Measurements from ENCODE around the gene PLAC9. TPM values are rescaled to one million over a fixed set of nuclear protein-coding genes. Genes with fewer than 3 reads are reported as not detected.

Gene PLAC9
- total and polyA plus RNA-seq, 5 donors from 2014 or later: 0.33 to 1.1 TPM; not detected in 3

GRCh38 chr10:80170026-80170425, 37.5 kb downstream of the PLAC9 start:
- DNase-seq (no peak), ATAC-seq (ENCODE audit: low read depth in 2 of 2) (no peak)
- Mint-ChIP-seq H3K4me1 (peaks cover 0 to 27% (median 19%) of the 10 kb centered on the region in 4 donors), H3K9me3 (no peaks in the 10 kb centered on the region), H3K4me3 (peak overlapping the region in 1 of 4 donors; percentile 21), H3K27ac (peak overlapping the region in 2 of 3 donors; percentile 62 to 76), H3K36me3 (peaks cover 20% of the 10 kb centered on the region), H3K27me3 (no peaks in the 10 kb centered on the region)
- Histone ChIP-seq H3K4me1 (ENCODE audit: control insufficient read depth, insufficient read depth, low read length, poor library complexity, severe bottlenecking) (peaks cover 5% of the 10 kb centered on the region), H3K36me3 (ENCODE audit: control insufficient read depth, insufficient read depth, low read length) (peaks cover 74% of the 10 kb centered on the region), H3K27ac (ENCODE audit: insufficient read depth, low read length, poor library complexity, severe bottlenecking) (no peak overlapping the region), H3K9me3 (ENCODE audit: control insufficient read depth in 2 of 2, low read length in 2 of 2) (no peaks in the 10 kb centered on the region), H3K27me3 (ENCODE audit: control insufficient read depth, insufficient read depth, low read length) (no peaks in the 10 kb centered on the region), H3K4me3 (ENCODE audit: low read depth, low read length) (no peak overlapping the region)

GRCh38 chr10:80170641-80171040, 38.1 kb downstream of the PLAC9 start:
- ATAC-seq (ENCODE audit: low read depth in 2 of 2) (no peak), DNase-seq (no peak)
- Mint-ChIP-seq H3K9me3 (no peaks in the 10 kb centered on the region), H3K4me1 (peaks cover 0 to 27% (median 19%) of the 10 kb centered on the region in 4 donors), H3K4me3 (no peak overlapping the region), H3K27me3 (no peaks in the 10 kb centered on the region), H3K36me3 (peaks cover 18% of the 10 kb centered on the region), H3K27ac (peak overlapping the region in 2 of 3 donors; percentile 31 to 76)
- Histone ChIP-seq H3K4me3 (ENCODE audit: low read depth, low read length) (no peak overlapping the region), H3K36me3 (ENCODE audit: control insufficient read depth, insufficient read depth, low read length) (peaks cover 68% of the 10 kb centered on the region), H3K4me1 (ENCODE audit: control insufficient read depth, insufficient read depth, low read length, poor library complexity, severe bottlenecking) (peaks cover 5% of the 10 kb centered on the region), H3K27me3 (ENCODE audit: control insufficient read depth, insufficient read depth, low read length) (no peaks in the 10 kb centered on the region), H3K27ac (ENCODE audit: insufficient read depth, low read length, poor library complexity, severe bottlenecking) (no peak overlapping the region), H3K9me3 (ENCODE audit: control insufficient read depth in 2 of 2, low read length in 2 of 2) (no peaks in the 10 kb centered on the region)

GRCh38 chr10:80171248-80171660, 38.7 kb downstream of the PLAC9 start:
- no peak overlapping the region for H3K4me3 Mint-ChIP-seq
- no peaks in the 10 kb centered on the region for H3K9me3 Mint-ChIP-seq
- peaks cover 7% of the 10 kb centered on the region for H3K4me1 ChIP-seq (ENCODE audit: control insufficient read depth, insufficient read depth, low read length, poor library complexity, severe bottlenecking)
- H3K36me3 Mint-ChIP-seq: peaks cover 11% of the 10 kb centered on the region
- no peaks in the 10 kb centered on the region for H3K27me3 ChIP-seq (ENCODE audit: control insufficient read depth, insufficient read depth, low read length)
- DNase-seq (no peak), ATAC-seq (ENCODE audit: low read depth in 2 of 2) (no peak)
- H3K4me1 Mint-ChIP-seq: peaks cover 4 to 31% (median 20%) of the 10 kb centered on the region in 4 donors
- no peak overlapping the region for H3K27ac ChIP-seq (ENCODE audit: insufficient read depth, low read length, poor library complexity, severe bottlenecking)
- no peaks in the 10 kb centered on the region for H3K9me3 ChIP-seq (ENCODE audit: control insufficient read depth in 2 of 2, low read length in 2 of 2)
- H3K27ac Mint-ChIP-seq: peak overlapping the region in 2 of 3 donors; percentile 43 to 76
- no peaks in the 10 kb centered on the region for H3K27me3 Mint-ChIP-seq
- peaks cover 64% of the 10 kb centered on the region for H3K36me3 ChIP-seq (ENCODE audit: control insufficient read depth, insufficient read depth, low read length)
- H3K4me3 ChIP-seq (ENCODE audit: low read depth, low read length): no peak overlapping the region

GRCh38 chr10:80172896-80173295, 40.4 kb downstream of the PLAC9 start:
- Histone ChIP-seq H3K27ac (ENCODE audit: insufficient read depth, low read length, poor library complexity, severe bottlenecking) (no peak overlapping the region), H3K36me3 (ENCODE audit: control insufficient read depth, insufficient read depth, low read length) (peaks cover 48% of the 10 kb centered on the region), H3K4me1 (ENCODE audit: control insufficient read depth, insufficient read depth, low read length, poor library complexity, severe bottlenecking) (peaks cover 11% of the 10 kb centered on the region), H3K4me3 (ENCODE audit: low read depth, low read length) (no peak overlapping the region), H3K9me3 (ENCODE audit: control insufficient read depth in 2 of 2, low read length in 2 of 2) (no peaks in the 10 kb centered on the region), H3K27me3 (ENCODE audit: control insufficient read depth, insufficient read depth, low read length) (no peaks in the 10 kb centered on the region)
- ATAC-seq (ENCODE audit: low read depth in 2 of 2) (no peak), DNase-seq (no peak)
- H3K4me1 Mint-ChIP-seq: peaks cover 4 to 47% (median 28%) of the 10 kb centered on the region in 4 donors
- H3K27me3 Mint-ChIP-seq: no peaks in the 10 kb centered on the region
- H3K36me3 Mint-ChIP-seq: peaks cover 11% of the 10 kb centered on the region
- peak overlapping the region in 1 of 3 donors; percentile 35 for H3K27ac Mint-ChIP-seq
- no peaks in the 10 kb centered on the region for H3K9me3 Mint-ChIP-seq
- no peak overlapping the region for H3K4me3 Mint-ChIP-seq

GRCh38 chr10:80173466-80173865, 40.9 kb downstream of the PLAC9 start:
- no peak overlapping the region for H3K4me3 Mint-ChIP-seq
- Histone ChIP-seq H3K27me3 (ENCODE audit: control insufficient read depth, insufficient read depth, low read length) (no peaks in the 10 kb centered on the region), H3K36me3 (ENCODE audit: control insufficient read depth, insufficient read depth, low read length) (peaks cover 48% of the 10 kb centered on the region), H3K4me1 (ENCODE audit: control insufficient read depth, insufficient read depth, low read length, poor library complexity, severe bottlenecking) (peaks cover 16% of the 10 kb centered on the region), H3K9me3 (ENCODE audit: control insufficient read depth in 2 of 2, low read length in 2 of 2) (no peaks in the 10 kb centered on the region), H3K4me3 (ENCODE audit: low read depth, low read length) (no peak overlapping the region), H3K27ac (ENCODE audit: insufficient read depth, low read length, poor library complexity, severe bottlenecking) (no peak overlapping the region)
- DNase-seq (no peak), ATAC-seq (ENCODE audit: low read depth in 2 of 2) (no peak)
- H3K27ac Mint-ChIP-seq: no peak overlapping the region
- no peaks in the 10 kb centered on the region for H3K27me3 Mint-ChIP-seq
- no peaks in the 10 kb centered on the region for H3K9me3 Mint-ChIP-seq
- H3K36me3 Mint-ChIP-seq: peaks cover 11% of the 10 kb centered on the region
- H3K4me1 Mint-ChIP-seq: peaks cover 4 to 53% (median 31%) of the 10 kb centered on the region in 4 donors

GRCh38 chr10:80174641-80175395, 42.3 kb downstream of the PLAC9 start:
- Mint-ChIP-seq H3K27me3 (no peaks in the 10 kb centered on the region), H3K4me1 (peaks cover 11 to 62% (median 38%) of the 10 kb centered on the region in 4 donors), H3K9me3 (no peaks in the 10 kb centered on the region), H3K4me3 (no peak overlapping the region), H3K36me3 (peaks cover 20% of the 10 kb centered on the region), H3K27ac (no peak overlapping the region)
- DNase-seq (no peak), ATAC-seq (ENCODE audit: low read depth in 2 of 2) (no peak)
- H3K27ac ChIP-seq (ENCODE audit: insufficient read depth, low read length, poor library complexity, severe bottlenecking): no peak overlapping the region
- H3K27me3 ChIP-seq (ENCODE audit: control insufficient read depth, insufficient read depth, low read length): no peaks in the 10 kb centered on the region
- peaks cover 22% of the 10 kb centered on the region for H3K4me1 ChIP-seq (ENCODE audit: control insufficient read depth, insufficient read depth, low read length, poor library complexity, severe bottlenecking)
- no peak overlapping the region for H3K4me3 ChIP-seq (ENCODE audit: low read depth, low read length)
- no peaks in the 10 kb centered on the region for H3K9me3 ChIP-seq (ENCODE audit: control insufficient read depth in 2 of 2, low read length in 2 of 2)
- peaks cover 43% of the 10 kb centered on the region for H3K36me3 ChIP-seq (ENCODE audit: control insufficient read depth, insufficient read depth, low read length)

- Mint-ChIP-seq H3K4me1 (peaks cover 17 to 67% (median 38%) of the 10 kb centered on the region in 4 donors), H3K4me3 (peak overlapping the region in 1 of 4 donors; percentile 15)
These were observed 44.0 kb downstream of the PLAC9 start for GRCh38 chr10:80176526-80176925.

More at GRCh38 chr10:80176526-80176925, 44.0 kb downstream of the PLAC9 start:
- Mint-ChIP-seq H3K27ac (peak overlapping the region in 2 of 3 donors; percentile 26 to 73), H3K36me3 (peaks cover 16% of the 10 kb centered on the region), H3K9me3 (no peaks in the 10 kb centered on the region), H3K27me3 (no peaks in the 10 kb centered on the region)
- H3K4me3 ChIP-seq (ENCODE audit: low read depth, low read length): no peak overlapping the region
- H3K4me1 ChIP-seq (ENCODE audit: control insufficient read depth, insufficient read depth, low read length, poor library complexity, severe bottlenecking): peaks cover 34% of the 10 kb centered on the region
- DNase-seq (no peak), ATAC-seq (ENCODE audit: low read depth in 2 of 2) (no peak)
- H3K27me3 ChIP-seq (ENCODE audit: control insufficient read depth, insufficient read depth, low read length): no peaks in the 10 kb centered on the region
- H3K9me3 ChIP-seq (ENCODE audit: control insufficient read depth in 2 of 2, low read length in 2 of 2): no peaks in the 10 kb centered on the region
- peaks cover 35% of the 10 kb centered on the region for H3K36me3 ChIP-seq (ENCODE audit: control insufficient read depth, insufficient read depth, low read length)
- H3K27ac ChIP-seq (ENCODE audit: insufficient read depth, low read length, poor library complexity, severe bottlenecking): no peak overlapping the region

Measured in CD4-positive, CD25-positive, alpha-beta regulatory T cell (primary cell).